ENCODE measurements around the gene SLC38A8.

The SLC38A8 gene

DNA sequence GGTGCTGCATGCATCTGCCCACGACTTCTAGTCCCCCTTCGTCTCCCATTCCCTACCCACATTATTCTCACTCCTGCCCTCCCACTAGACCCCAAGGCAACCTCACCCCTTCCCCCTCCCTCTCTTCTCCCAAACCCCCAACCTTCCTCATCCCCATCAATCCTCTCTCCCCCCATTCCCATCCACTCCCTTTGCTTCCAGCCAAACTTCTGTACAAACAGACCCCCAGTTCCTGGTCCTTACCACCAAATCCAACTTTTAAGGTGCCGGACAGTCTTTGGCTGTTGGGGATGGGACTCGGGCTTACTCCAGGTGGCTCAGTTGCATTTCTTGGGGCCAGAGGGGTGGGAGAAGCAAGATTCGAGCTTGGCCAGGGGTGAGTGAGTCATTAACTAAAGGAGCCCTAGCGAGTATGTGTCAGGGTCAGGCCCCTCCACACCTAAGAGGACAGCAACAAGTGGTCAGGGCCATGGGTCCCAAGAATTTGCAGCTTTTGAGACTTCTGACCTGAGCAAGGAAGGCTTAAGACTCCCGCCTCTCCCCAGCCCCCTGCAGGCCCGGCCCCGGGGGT lies at the start of gene SLC38A8:
TSS of gene SLC38A8 (minus strand) at position 488 of the 571 bp plus-strand sequence. CDS start 638 bp downstream, outside the sequence.
- no peak for DNase-seq

DNA sequence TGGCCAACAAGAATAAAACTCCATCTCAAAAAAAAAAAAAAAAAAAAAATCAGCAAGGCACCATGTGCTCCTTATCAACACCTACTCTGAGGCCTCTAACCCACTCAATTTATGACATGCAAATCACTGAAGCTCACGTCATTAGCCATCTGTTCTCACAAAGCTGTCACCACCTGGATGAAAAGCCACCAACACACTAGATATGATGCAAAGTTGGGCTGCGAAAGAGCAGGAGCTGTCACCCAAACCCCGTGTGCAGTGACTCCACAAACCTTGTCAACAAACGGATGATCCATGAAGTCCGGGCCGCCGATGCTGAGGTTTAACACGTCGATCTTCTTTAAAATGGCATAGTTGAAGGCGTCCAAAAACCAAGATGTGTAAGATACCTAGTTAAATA lies 48.9 kb upstream of the SLC38A8 start:
- DNase-seq: no peak

DNA sequence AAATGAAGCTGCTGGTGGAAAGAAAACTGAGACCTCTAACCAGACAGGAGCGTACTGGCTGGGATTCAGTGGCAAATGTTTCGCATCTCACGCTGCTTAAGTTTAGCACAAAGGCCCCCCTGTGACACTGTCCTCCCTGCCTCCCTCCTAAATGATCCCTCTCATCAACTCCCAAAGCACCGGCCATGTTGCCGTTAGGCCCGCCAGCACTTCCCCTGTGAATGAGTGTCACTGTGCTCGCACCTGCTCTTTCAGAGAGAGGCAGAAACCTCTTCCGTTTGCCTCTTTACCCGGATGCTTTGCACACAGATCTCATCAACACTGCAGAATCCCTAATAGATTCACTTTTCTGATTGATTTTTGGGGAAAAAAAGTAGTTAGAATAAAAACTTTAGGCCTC lies 47.6 kb upstream of the SLC38A8 start:
- DNase-seq: no peak

DNA sequence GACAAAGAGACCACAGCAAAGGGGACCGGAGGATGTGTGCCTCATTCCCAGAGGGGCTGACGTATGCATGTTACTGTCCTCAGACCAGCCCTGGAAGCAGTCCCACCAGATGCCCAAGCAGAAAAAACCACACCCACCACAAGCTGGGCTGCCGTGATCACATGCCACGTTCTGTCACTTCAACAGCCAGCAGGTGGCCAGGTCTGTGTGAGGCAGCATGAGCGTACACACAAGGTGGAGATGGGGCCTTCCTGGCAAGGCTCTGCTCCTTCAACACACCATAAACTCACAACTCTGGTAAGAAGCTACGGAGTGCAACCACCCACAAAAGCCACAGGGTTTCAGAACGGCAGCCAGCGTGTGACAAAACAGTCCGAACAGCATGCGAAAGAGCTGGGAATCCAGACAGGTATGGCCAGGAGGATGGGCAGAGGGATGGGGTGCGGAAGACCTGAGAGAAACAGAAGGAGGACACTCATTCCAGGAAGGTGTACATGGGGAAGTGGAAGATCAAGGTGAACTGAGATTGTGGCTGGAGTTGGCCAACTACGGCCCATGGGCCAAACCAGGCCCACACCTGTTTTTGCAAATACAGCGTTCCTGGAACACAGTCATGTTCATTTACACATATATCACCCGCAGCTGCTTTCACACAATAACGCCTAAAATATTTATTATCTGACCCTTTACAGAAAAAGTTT lies 46.2 kb upstream of the SLC38A8 start:
- DNase-seq: no peak

DNA sequence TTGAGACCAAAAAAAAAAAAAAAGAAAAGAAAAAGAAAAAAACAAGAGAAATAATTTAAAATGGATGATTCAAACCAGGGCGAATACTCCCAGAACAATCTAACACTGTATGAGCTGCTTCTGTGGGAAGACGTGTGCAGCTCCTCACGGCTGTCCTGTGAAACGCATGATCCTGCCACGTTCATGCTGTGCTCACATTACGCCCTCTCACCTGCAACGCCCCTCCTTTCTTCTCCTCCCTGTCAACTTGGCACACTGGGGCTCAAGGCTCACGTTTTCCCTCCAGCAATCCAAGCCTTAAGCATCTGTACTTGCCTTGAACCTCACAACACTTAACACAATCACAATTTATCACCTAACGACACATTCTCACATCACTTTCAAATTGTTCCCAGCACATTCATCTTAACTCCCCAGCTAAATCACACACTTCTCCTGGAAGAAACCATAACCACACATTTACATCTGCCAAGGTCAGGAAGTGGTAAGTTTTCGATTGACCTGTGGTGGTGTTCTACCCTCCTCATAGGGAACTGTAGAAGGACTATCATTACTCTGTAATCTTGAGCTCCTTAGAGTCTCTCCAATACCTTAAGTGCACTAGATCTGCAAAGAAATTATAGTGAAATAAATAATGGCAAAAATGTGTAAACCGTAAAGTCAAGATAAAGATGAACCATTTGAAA lies 45.0 kb upstream of the SLC38A8 start:
- no peak for DNase-seq

DNA sequence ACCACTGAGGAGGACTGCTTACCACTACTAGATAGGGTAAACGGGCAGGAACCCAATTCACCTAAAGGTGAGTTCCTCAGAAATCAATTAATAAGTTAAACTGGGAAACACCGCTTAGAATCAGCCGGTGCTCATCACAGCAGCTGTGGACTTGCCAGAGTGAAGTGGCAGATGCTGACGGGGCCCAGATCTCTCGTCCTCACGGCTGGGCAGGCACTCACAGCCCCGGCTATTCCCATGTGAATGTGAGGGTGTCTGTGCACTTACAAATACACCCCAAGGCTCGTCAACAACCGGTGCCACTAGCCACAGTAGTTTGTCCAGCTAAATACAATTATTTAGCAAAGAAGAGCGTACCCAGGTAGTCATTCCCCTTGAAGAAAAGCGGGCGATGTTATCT lies 44.4 kb upstream of the SLC38A8 start:
- no peak for DNase-seq

DNA sequence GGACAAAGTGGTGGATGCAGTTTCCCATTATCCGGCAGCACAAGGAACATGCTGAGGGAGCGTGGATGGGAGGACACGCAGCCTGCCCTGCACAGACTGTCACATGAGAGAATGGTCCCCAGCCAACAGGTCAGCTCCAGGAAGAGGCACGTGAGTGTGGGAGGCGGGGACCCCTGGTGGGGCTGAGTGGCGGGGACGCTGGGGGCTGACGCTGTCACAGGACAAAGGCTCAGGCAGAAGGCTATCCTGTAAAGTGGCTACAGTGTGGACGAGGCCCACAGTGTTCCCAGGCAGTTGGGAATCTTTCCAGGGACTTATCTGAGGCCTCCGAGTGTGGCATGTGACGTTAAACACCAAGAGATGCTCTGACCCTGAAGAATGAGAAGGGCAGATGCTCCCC lies 43.7 kb upstream of the SLC38A8 start:
- DNase-seq: no peak

DNA sequence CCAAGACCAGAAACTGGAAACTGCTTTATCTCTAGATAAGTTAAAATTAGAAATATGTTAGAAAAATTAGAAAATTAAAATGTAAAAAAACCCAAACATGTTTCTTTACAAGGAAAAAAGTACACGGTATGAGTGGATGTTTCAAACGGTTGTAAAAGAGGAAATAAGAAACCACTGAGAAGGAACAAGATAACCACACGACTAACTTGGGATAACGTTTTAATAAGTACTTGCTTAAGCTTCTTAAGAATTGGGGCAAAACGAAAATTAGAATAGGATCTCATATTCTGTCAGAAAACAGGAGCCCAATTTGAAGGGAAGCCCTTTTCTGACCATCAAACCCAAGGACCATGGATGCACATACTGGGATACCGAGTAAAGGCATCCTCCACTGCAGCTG lies 43.2 kb upstream of the SLC38A8 start:
- no peak for DNase-seq

DNA sequence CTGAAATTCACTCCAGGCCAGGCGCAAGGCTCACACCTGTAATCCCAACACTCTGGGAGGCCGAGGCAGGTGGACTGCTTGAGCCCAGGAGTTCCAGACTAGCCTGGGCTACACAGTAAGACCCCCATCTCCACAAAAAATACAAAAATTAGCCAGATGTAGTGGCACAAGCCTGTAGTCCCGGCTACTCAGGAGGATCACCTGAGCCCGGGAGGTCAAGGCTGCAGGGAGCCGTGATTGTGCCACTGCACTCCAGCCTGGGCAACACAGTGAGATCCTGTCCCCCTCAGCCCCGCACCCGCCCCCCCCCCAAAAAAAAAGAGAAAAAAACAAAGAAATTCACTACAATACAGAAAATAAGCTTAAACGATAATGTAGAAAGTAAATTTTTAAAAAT lies 42.7 kb upstream of the SLC38A8 start:
- DNase-seq: no peak

DNA sequence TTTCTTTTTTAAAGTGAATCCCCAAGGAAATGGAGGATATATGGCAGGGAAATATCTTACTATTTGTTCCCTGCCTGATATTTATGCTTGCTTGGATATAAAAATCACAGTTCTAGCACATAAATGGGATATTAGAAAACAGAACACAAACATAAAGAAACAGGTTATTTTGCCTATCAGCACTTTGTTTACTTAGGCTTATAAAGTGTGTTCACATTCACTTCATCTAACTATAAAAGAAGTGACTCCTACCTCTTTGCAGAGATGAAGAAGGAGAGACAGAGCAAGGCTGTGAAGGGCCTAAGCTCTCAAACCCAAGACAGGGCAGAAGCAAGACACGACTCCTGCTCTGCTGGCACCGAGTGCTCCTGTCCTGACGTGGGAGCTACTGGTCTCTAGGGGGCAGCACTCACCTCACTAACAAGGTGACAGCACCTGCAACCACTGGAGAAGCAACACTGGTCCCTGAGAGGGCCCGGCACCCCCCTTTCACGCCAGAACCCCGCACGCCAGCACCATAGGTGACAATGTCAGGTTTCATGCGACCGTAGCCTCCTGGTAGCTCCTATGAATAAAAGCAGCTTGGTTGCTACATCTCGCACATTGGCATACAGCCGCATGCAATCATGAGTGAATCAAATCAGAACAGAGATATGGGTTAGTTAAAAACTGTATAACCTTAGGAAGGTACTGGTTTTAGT lies 42.1 kb upstream of the SLC38A8 start:
- no peak for DNase-seq

DNA sequence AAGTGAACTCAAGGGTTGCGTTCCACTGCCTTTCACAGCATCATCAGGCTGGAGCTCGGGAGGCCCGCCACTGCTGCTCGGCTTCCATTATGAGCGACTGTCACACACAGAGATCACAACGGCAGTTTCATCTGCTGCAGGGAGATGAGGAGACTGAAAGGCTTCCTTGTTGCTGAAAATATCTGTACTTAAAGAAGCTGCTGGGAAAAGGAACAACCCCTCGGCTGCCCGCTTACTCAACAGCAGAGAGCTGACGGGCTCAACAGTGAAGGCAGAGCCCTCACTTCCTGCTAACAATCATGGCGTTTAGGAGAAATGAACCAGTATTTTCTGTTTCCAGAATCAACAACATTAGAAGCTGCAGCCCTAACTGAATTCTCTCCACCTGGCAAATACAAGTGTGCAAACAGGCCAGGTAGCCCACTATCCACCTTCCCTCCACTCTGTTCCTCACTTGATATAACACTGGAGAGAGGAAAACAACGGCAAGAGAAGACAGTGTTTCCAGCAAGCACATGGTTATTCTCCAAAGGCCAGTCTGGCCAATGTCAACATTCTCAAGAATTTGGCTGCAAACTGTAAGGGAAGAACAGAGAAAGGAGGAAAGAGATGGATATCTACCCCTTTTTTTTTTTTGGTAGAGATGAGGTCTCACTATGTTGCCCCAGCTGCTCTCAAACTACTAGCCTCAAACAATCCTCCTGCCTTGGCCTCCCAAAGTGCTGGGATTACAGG lies 40.4 kb upstream of the SLC38A8 start:
- no peak for DNase-seq

DNA sequence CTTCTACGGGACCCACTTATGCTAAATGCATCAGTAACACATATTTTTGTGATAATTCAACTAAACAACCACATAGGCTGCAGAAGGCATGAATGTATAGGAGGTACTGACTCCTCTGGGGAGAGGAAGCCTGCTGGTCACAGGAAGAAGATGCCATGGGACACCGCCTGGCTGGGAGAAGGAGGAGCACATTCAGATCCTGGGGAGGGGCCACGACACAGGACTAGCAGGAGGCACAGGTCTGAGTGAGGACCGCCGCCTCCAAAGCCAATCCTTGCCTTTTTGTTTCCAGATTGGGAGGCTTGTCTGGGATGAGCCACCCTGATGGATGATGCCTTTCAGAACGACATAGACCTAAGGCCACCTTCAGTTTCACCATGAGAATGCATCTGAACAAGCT lies 39.5 kb upstream of the SLC38A8 start:
- DNase-seq: no peak

DNA sequence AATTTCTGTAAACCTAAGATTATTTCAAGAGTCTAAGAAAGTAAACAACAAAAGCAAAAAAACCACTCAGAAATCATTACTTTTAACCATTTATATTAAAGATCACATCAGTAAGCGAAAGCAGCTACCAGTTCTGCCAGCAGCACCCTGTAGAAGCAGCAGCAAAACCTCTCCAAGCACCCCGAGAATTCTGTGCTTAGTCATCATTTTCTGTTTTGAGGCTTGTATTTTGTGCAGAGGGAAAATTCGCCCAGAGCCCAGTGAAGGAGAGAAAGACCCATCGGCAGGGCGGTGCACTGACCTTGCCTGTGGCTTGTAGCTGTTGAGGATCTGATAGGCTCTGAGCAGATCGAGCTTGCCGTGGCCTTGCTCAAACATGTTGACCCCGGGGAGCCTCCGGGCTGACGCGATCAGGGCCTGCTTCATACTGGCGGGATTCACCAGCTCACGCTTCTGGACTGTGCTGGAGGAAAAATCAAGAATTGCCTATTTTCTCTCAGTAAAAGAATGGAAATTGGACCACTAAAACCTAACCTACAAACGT lies 38.9 kb upstream of the SLC38A8 start:
- no peak for DNase-seq

DNA sequence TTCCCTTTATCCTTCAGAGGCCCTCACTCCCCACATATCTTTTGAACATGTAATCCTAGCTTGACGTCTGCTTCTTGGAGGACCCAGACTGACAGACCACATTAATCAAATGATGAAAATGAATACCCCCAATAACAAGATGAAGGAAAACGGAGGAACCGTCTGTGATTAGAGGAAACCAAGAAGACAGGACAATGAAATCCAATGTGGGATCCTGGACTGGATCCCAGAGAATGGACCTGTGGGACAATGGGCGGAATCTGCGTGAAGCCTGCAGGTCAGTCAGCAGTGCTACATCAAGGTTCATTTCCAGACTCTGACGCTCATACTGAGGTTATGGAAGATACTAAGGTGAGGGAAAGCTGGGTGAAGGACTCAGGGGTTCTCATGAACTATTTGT lies 38.2 kb upstream of the SLC38A8 start:
- DNase-seq: no peak

DNA sequence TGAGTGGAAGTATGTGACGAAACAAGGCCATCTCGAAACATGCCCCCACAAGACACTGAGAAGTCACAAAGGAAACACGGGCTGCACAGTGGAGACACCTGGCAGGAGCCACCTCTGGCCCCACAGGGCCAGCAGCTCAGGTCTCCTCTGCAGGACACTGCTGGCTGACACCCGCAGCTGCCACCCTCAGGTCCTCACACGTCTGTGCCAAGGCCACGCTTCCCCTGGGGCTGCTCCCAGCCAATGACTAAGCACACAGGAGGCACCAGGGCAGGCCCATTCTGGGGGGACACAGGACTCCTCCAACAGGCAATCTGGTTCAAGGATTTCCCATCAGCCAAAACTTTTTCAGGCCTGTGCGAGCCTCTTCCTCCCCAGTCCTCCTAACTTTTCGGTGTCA lies 37.8 kb upstream of the SLC38A8 start:
- no peak for DNase-seq

DNA sequence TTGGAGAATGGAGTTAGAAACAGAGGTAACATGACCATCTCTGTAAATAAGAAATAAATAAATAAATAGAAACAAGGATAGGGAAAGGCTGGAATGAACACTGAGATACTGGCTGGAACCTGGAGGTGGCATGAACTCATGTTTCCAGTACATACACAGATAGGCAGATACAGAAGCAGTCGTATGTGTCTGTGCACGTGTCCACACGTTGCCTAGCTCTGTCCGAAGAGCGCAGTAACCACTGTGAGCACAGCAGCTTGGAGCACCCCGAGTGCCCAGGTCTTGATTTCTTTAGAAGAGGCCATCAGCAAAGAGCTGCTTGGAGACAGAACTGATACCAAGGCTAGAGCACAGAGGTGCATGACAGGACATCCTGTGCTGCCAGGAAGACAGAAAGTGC lies 37.1 kb upstream of the SLC38A8 start:
- DNase-seq: no peak

DNA sequence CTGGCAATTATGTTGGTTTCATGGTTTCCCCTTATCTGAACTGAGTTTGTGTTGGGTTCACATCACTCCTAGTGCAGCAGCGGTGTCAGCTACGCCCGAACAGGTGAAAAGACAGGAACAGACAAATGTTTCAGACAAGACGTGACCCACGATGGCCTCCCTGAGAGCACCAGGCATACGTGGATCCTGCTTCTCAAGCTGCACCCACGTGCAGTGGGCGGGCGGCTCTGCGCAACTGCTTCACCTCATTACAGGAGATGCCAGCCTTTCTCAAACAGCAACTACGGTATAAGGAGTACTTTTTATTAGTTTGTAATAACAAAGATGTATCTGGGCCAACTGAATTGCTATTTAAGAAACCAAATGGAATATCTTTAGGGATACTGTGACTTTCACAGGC lies 32.8 kb upstream of the SLC38A8 start:
- no peak for DNase-seq

DNA sequence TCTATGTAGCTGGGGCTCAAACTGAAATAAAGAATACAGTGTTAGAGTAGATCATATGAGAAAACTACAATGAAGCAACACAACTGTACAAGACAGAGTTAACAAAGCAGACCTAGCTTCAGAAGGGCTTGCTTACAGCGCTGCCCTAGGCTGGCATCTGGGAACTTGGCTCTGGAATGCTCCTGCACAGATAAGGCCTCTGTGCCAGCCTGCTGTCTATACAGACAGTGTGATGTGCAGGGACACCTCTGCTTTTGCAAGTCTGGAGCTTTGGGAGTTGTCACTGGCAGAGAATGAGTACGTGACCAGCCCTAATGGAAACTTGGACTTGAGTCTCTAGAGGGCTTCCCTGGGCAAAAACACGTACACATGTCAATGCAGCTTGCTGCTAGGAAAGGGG lies 32.1 kb upstream of the SLC38A8 start:
- no peak for DNase-seq

DNA sequence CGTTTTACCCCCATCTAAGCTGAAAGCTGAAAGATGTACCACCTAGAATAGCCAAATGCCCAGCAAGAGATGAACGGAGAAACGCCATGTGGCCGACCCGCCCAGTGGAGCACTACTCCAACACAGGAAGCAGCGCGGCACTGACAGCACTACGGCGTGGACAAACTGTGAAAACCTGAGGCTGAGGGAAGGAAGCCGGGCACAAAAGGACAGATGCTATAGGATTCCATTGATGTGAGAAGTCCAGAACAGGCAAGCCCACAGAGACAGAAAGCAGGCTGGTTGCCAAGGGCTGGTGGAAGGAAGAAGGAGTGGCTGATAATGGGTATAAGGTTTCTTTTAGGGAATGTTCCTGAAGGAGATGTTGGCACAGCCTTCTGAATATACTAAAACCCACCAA lies 29.4 kb upstream of the SLC38A8 start:
- DNase-seq: no peak

DNA sequence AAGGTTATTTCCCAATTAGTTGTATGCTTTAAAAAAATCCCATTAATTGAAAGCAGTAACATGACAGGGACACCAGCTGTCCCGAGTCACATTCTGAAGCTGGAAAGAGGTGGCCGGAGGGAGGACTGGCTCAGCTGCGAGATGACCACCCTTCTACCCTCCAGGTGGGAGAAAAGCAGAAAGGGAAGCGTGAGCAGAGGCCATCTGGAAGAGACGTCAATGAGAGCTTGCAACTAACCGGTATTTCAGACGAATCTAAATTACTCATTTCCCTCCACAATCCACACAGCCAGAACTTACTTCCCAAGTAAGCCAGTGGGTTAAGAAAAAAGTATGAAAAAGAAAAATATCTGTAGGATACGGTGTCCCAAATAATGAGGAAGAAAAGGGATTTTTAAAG lies 28.5 kb upstream of the SLC38A8 start:
- DNase-seq: no peak

DNA sequence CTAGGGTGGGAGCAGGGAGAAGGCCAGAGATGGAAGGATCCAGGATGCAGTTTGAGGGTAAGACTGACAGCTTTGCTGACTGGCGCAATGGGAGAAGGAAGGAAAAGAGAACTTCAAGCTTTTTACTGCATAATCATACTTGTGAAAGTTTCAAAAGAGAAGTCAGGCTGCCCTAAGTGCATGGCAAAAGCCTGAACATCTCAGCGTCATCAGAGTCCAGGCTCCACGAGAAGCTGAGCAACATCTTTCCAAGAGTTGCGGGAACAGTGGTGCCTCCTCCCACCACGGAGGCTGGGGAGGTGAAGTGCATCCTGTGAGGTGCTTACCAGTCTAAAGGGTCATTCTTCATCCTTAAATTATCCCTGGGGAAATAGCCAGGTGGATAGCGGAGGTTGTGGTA lies 26.9 kb upstream of the SLC38A8 start:
- no peak for DNase-seq

DNA sequence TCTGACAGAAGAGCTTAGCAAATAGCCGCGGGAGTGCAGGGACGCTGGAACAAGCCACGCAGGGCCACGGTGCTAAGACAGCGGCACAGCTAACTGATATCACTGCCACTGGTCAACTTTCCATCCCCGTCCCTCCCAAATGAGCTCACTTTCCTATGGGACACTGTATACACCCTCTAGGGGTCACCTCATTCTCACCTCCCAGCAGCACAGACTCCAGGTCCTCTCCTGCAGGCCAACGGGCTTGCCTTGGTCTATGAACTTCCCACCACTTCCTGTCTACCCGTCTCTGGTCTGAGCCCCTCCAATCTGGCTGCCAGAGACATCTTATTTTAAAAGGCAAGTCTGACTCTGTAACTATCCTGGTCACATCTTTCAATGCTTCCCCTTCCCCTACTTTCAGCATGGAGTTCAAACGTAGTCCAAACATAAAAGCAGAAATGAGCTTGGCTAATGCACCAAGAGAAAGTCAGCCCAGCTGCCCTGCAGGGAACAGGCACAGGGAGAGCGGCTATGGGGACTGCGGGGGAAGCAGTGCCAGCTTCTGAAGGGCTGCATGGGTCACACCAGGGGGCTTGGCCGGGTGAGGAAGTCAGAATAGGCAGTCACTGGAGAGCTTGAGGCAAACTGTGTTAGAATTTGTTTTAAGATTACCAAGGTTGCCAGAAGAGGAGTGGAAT lies 26.3 kb upstream of the SLC38A8 start:
- no peak for DNase-seq
